WTC11 (cell line): ENCODE data around the gene HCN1. TPM values are rescaled to one million over a fixed set of nuclear protein-coding genes. Genes with fewer than 3 reads are reported as not detected.

Experiments
- ATAC-seq: fragments of 200-7000 bp; cut with Tn5 transposase; 2 replicates; pipeline ENCODE4 v1.10.0; 2021; ENCODE audit warnings: mild to moderate bottlenecking, moderate library complexity
- CTCF ChIA-PET: fragments of 300-600 bp; sonication (Branson Sonifier 250); formaldehyde crosslinking; loops from one replicate; lab custom pipeline; 2021; ENCODE audit warnings: antibody characterized with exemption; lab: Charles Lee
- POLR2A ChIA-PET: fragments of 350-600 bp; sonication (Branson Sonifier 250); formaldehyde crosslinking; loops from one replicate; lab custom pipeline; 2021; ENCODE audit warnings: antibody characterized with exemption; lab: Charles Lee
- DNase-seq: peaks from one replicate; pipeline ENCODE4 v3.0.0; 2021; ENCODE audit warnings: low spot score
- H3K27ac Mint-ChIP-seq: 2 replicates; pipeline ENCODE4 v1.8.0; 2021; ENCODE audit warnings: mixed read lengths
- H3K27me3 Mint-ChIP-seq: 2 replicates; pipeline ENCODE4 v1.8.0; 2021; ENCODE audit warnings: low read depth, mild to moderate bottlenecking, moderate library complexity, mixed read lengths
- H3K36me3 Mint-ChIP-seq: 2 replicates; pipeline ENCODE4 v1.8.0; 2021; ENCODE audit warnings: mixed read lengths
- H3K4me1 Mint-ChIP-seq: 2 replicates; pipeline ENCODE4 v1.8.0; 2022; ENCODE audit warnings: mixed read lengths
- H3K4me3 Mint-ChIP-seq: 2 replicates; pipeline ENCODE4 v1.8.0; 2021; ENCODE audit warnings: mild to moderate bottlenecking, moderate library complexity, mixed read lengths
- H3K9me3 Mint-ChIP-seq: 2 replicates; pipeline ENCODE4 v1.8.0; 2021; ENCODE audit warnings: mixed read lengths
- ARID4B ChIP-seq: sonication (generic); formaldehyde crosslinking; IDR thresholded peaks from 2 replicates; pipeline ENCODE4 v1.8.0; 2023; ENCODE audit warnings: missing genetic modification reagents, mild to moderate bottlenecking, borderline replicate concordance
- CREM ChIP-seq: sonication (generic); formaldehyde crosslinking; IDR thresholded peaks from 2 replicates; pipeline ENCODE4 v1.8.1; 2022; ENCODE audit warnings: mild to moderate bottlenecking, missing genetic modification reagents, moderate library complexity
- E2F5 ChIP-seq: sonication (generic); formaldehyde crosslinking; IDR thresholded peaks from 2 replicates; pipeline ENCODE4 v1.8.1; 2022; ENCODE audit warnings: mild to moderate bottlenecking, moderate library complexity, missing genetic modification reagents
- ELF4 ChIP-seq: sonication (generic); formaldehyde crosslinking; IDR thresholded peaks from 2 replicates; pipeline ENCODE4 v1.8.1; 2022; ENCODE audit warnings: low read depth, mild to moderate bottlenecking, moderate library complexity, missing genetic modification reagents
- IRF2 ChIP-seq: sonication (generic); formaldehyde crosslinking; IDR thresholded peaks from 2 replicates; pipeline ENCODE4 v1.8.0; 2022; ENCODE audit warnings: low read depth, missing genetic modification reagents, borderline replicate concordance
- KAT7 ChIP-seq: sonication (generic); formaldehyde crosslinking; IDR thresholded peaks from 2 replicates; pipeline ENCODE4 v1.8.1; 2023; ENCODE audit warnings: missing genetic modification reagents, mild to moderate bottlenecking, borderline replicate concordance
- MLX ChIP-seq: sonication (generic); formaldehyde crosslinking; IDR thresholded peaks from 2 replicates; pipeline ENCODE4 v1.8.1; 2023; ENCODE audit warnings: mild to moderate bottlenecking, missing genetic modification reagents, moderate library complexity
- NFE2L1 ChIP-seq: sonication (generic); formaldehyde crosslinking; IDR thresholded peaks from 2 replicates; pipeline ENCODE4 v1.8.1; 2023; ENCODE audit warnings: missing genetic modification reagents
- RELA ChIP-seq: sonication (generic); formaldehyde crosslinking; IDR thresholded peaks from 2 replicates; pipeline ENCODE4 v1.8.1; 2022; ENCODE audit warnings: missing genetic modification reagents, mild to moderate bottlenecking, borderline replicate concordance
- SMAD3 ChIP-seq: sonication (generic); formaldehyde crosslinking; IDR thresholded peaks from 2 replicates; pipeline ENCODE4 v1.8.0; 2022; ENCODE audit warnings: missing genetic modification reagents, mild to moderate bottlenecking, borderline replicate concordance
- SMAD4 ChIP-seq: sonication (generic); formaldehyde crosslinking; IDR thresholded peaks from 2 replicates; pipeline ENCODE4 v1.8.0; 2022; ENCODE audit warnings: mild to moderate bottlenecking, missing genetic modification reagents
- SOX15 ChIP-seq: fragments of 250-450 bp; sonication (Bioruptor Pico); IDR thresholded peaks from 2 replicates; pipeline ENCODE4 v1.9.0; 2021; ENCODE audit warnings: mild to moderate bottlenecking
- SP1 ChIP-seq: sonication (generic); formaldehyde crosslinking; conservative IDR thresholded peaks from 2 replicates; pipeline ENCODE4 v1.8.1; 2022; ENCODE audit warnings: missing genetic modification reagents
- ZNF121 ChIP-seq: sonication (generic); formaldehyde crosslinking; IDR thresholded peaks from 2 replicates; pipeline ENCODE4 v1.8.0; 2023; ENCODE audit warnings: missing genetic modification reagents
- total RNA-seq: library from RNA; stranded (reverse); gene quantifications from 3 replicates; pipeline ENCODE4 v1.2.3, GENCODE V29; 2021
- TF ChIP-seq, protein P1 (sequence below): sonication (generic); formaldehyde crosslinking; IDR thresholded peaks from 2 replicates; pipeline ENCODE4 v1.8.1; 2023; ENCODE audit warnings: mild to moderate bottlenecking, missing genetic modification reagents, moderate library complexity
- TF ChIP-seq, protein P2 (sequence below): sonication (generic); formaldehyde crosslinking; conservative IDR thresholded peaks from 2 replicates; pipeline ENCODE4 v1.8.1; 2022; ENCODE audit warnings: mild to moderate bottlenecking, missing genetic modification reagents
- TF ChIP-seq, protein P3 (sequence below): sonication (generic); formaldehyde crosslinking; IDR thresholded peaks from 2 replicates; pipeline ENCODE4 v1.8.1; 2022; ENCODE audit warnings: low read depth, mild to moderate bottlenecking, moderate library complexity, missing genetic modification reagents, borderline replicate concordance
- TF ChIP-seq, protein P4 (sequence below): sonication (generic); formaldehyde crosslinking; IDR thresholded peaks from 2 replicates; pipeline ENCODE4 v1.8.0; 2022; ENCODE audit warnings: mild to moderate bottlenecking, missing genetic modification reagents
- TF ChIP-seq, protein P5 (sequence below): fragments of 250-450 bp; sonication (Bioruptor Pico); IDR thresholded peaks from 2 replicates; pipeline ENCODE4 v1.9.0; 2021; ENCODE audit warnings: mild to moderate bottlenecking, borderline replicate concordance

Gene HCN1
- total RNA-seq, 1 experiment from 2014 or later: 2.2 TPM

DNA sequence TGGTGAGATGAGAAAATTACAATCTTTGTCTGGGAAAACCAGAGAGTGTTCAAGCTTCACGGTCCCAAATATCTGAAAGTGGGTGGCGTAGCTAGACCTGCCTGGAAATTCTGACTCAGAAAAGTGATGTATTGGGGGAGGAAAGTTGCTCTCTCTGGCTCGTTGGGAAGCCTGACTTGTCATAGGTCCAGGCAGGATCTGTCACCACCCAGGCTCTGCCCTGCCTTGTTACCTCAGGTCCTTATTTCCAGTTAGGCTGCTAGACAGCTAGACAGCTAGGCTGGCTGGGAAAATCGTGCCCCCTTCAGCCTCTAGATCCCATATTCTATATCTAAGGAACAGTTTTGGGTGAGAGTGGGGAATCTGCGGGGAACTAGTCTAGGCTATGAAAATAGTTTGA lies 41.0 kb upstream of the HCN1 start (continued):
- TF ChIP-seq ARID4B (CRISPR knock-in tag) (no peak), KAT7 (CRISPR knock-in tag) (no peak)

DNA sequence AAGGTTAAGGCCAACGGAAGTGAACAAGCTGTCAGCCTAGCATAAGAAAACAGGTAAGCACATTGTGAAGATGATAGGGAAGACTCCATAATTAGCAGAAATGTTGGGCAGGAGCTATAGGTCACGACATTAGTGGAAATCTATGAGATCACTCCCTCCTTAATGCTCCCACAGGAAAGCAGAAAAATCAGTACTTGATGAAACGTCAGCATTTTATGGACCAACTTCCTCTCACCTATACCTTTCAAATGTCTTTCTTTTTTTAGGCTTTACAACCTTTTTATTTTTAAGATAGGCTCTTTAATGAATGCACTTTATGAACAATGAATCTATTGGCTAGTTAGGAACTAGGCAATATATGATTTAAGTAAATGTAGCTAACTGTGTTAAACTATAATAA lies 29.4 kb upstream of the HCN1 start:
- Mint-ChIP-seq H3K9me3 (no peaks in the 10 kb centered on the region), H3K27me3 (no peaks in the 10 kb centered on the region), H3K4me3 (no peak overlapping the region), H3K4me1 (peaks cover 21% of the 10 kb centered on the region), H3K27ac (no peak overlapping the region), H3K36me3 (no peaks in the 10 kb centered on the region)
- POLR2A ChIA-PET: no interaction called here
- no peak for TF ChIP-seq RELA (CRISPR knock-in tag)
- no peak for TF ChIP-seq IRF2
- TF ChIP-seq, protein P1, sequence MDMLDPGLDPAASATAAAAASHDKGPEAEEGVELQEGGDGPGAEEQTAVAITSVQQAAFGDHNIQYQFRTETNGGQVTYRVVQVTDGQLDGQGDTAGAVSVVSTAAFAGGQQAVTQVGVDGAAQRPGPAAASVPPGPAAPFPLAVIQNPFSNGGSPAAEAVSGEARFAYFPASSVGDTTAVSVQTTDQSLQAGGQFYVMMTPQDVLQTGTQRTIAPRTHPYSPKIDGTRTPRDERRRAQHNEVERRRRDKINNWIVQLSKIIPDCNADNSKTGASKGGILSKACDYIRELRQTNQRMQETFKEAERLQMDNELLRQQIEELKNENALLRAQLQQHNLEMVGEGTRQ (CRISPR knock-in tag): no peak
- TF ChIP-seq, protein P2, sequence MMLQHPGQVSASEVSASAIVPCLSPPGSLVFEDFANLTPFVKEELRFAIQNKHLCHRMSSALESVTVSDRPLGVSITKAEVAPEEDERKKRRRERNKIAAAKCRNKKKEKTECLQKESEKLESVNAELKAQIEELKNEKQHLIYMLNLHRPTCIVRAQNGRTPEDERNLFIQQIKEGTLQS (CRISPR knock-in tag): no peak
- no peak for TF ChIP-seq ZNF121 (CRISPR knock-in tag)
- TF ChIP-seq, protein P3, sequence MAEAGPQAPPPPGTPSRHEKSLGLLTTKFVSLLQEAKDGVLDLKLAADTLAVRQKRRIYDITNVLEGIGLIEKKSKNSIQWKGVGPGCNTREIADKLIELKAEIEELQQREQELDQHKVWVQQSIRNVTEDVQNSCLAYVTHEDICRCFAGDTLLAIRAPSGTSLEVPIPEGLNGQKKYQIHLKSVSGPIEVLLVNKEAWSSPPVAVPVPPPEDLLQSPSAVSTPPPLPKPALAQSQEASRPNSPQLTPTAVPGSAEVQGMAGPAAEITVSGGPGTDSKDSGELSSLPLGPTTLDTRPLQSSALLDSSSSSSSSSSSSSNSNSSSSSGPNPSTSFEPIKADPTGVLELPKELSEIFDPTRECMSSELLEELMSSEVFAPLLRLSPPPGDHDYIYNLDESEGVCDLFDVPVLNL: no peak
- no peak for TF ChIP-seq MLX (CRISPR knock-in tag)
- no peak for TF ChIP-seq SP1 (CRISPR knock-in tag)
- no peak for TF ChIP-seq SOX15 (CRISPR knock-in tag)
- TF ChIP-seq ELF4 (CRISPR knock-in tag): no peak
- TF ChIP-seq SMAD4 (CRISPR knock-in tag): no peak
- no peak for TF ChIP-seq E2F5 (CRISPR knock-in tag)
- TF ChIP-seq, all 79 proteins: peak for 0
- ATAC-seq (no peak), DNase-seq (no peak)
- CTCF ChIA-PET: interaction anchor here (2.3 kb wide), 1 partner anchor 29 kb away, joined by 7 read pairs; the partner anchor contains the start of gene HCN1

GRCh38 chr5:45697201-45697600 lies 1.0 kb upstream of the HCN1 start:
- H3K27ac Mint-ChIP-seq: no peak overlapping the region
- H3K9me3 Mint-ChIP-seq: no peaks in the 10 kb centered on the region
- DNase-seq (no peak), ATAC-seq (no peak)
- H3K4me3 Mint-ChIP-seq: no peak overlapping the region
- peaks cover 27% of the 10 kb centered on the region for H3K27me3 Mint-ChIP-seq
- POLR2A ChIA-PET: no interaction called here
- peaks cover 31% of the 10 kb centered on the region for H3K4me1 Mint-ChIP-seq
- no peaks in the 10 kb centered on the region for H3K36me3 Mint-ChIP-seq
- CTCF ChIA-PET: interaction anchor here (1.2 to 2.6 kb wide), 14 partner anchors 8 to 762 kb away, joined by 3 to 20 read pairs (median 5); no protein-coding TSS in a partner anchor
- no peak for TF ChIP-seq CREM (CRISPR knock-in tag)
- TF ChIP-seq, protein P1 (CRISPR knock-in tag): no peak
- no peak for TF ChIP-seq SMAD3 (CRISPR knock-in tag)
- TF ChIP-seq, protein P4, sequence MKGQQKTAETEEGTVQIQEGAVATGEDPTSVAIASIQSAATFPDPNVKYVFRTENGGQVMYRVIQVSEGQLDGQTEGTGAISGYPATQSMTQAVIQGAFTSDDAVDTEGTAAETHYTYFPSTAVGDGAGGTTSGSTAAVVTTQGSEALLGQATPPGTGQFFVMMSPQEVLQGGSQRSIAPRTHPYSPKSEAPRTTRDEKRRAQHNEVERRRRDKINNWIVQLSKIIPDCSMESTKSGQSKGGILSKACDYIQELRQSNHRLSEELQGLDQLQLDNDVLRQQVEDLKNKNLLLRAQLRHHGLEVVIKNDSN (CRISPR knock-in tag): no peak
- no peak for TF ChIP-seq NFE2L1
- TF ChIP-seq, protein P5, sequence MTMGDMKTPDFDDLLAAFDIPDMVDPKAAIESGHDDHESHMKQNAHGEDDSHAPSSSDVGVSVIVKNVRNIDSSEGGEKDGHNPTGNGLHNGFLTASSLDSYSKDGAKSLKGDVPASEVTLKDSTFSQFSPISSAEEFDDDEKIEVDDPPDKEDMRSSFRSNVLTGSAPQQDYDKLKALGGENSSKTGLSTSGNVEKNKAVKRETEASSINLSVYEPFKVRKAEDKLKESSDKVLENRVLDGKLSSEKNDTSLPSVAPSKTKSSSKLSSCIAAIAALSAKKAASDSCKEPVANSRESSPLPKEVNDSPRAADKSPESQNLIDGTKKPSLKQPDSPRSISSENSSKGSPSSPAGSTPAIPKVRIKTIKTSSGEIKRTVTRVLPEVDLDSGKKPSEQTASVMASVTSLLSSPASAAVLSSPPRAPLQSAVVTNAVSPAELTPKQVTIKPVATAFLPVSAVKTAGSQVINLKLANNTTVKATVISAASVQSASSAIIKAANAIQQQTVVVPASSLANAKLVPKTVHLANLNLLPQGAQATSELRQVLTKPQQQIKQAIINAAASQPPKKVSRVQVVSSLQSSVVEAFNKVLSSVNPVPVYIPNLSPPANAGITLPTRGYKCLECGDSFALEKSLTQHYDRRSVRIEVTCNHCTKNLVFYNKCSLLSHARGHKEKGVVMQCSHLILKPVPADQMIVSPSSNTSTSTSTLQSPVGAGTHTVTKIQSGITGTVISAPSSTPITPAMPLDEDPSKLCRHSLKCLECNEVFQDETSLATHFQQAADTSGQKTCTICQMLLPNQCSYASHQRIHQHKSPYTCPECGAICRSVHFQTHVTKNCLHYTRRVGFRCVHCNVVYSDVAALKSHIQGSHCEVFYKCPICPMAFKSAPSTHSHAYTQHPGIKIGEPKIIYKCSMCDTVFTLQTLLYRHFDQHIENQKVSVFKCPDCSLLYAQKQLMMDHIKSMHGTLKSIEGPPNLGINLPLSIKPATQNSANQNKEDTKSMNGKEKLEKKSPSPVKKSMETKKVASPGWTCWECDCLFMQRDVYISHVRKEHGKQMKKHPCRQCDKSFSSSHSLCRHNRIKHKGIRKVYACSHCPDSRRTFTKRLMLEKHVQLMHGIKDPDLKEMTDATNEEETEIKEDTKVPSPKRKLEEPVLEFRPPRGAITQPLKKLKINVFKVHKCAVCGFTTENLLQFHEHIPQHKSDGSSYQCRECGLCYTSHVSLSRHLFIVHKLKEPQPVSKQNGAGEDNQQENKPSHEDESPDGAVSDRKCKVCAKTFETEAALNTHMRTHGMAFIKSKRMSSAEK (CRISPR knock-in tag): no peak
